ENCODE results near the gene GALC. TPM values are rescaled to one million over a fixed set of nuclear protein-coding genes. Genes with fewer than 3 reads are reported as not detected.

The GALC gene
- total RNA-seq, 1 donor from 2014 or later = 13.9 TPM

DNA sequence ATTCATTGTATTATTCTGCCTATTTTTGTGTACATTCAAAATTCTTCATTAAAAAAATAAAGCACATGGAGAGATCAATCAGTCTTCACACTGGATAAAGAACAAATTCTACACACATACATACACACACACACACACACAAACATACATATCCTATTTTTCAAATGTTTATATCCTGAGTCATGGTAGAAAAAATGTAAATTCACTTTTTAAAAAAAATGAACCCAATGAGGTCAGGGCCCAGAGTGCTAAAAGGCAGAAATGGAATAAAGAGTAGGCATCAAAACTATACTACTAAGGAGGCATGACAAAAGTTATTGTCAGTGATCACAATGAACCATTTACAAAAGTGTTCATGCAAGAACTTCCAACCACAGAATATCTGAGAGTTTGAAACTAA is 17.3 kb downstream of the GALC start:
- no peak for DNase-seq (ENCODE audit: low spot score)
- intact Hi-C loops (cut with DNase I) = no loop called here

DNA sequence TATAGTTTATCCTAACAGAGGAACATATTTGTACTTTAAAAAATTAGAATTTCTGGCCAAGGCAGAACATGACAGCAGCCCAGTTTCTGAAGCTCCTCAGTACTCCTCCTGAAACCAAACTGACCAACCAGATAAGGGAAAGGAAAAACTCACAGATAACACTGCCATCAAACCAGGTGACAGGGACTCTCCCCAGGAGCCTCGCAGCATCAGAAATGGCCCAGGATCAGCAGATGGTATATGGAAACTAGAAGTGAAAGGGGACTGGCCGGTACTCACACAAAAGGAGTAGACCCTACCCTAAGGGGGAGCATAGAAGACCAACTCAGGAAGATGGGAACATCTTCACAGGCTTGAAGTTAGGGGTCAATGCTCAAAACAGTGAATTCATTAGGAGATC is 22.0 kb downstream of the GALC start:
- no peak for DNase-seq (ENCODE audit: low spot score)
- intact Hi-C loops (cut with DNase I) = no loop called here

DNA sequence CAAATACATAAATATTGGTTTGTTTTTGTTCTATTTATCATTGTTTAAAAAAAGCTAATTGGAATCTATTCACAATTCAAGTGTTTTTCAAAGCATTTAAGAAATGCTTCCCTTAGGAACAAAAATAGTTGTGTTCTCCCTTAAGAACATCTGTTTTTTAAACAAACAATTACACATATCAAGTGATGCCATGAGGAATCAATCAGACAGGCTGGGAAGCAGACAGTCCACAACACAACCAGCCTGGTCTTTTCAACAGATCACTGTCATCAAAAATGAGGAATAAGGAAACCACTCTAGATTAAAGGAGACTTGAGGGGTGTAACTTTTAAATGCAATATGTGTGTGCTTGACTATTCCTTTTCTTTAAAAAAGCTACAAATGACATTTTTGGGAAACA is 25.5 kb downstream of the GALC start:
- intact Hi-C loops (cut with DNase I) = no loop called here

GRCh38 chr14:87966816-87967215 is 26.2 kb downstream of the GALC start:
- intact Hi-C loops (cut with DNase I) = no loop called here

More for the DNA sequence above, 25.5 kb downstream of the GALC start:
- no peak for DNase-seq (ENCODE audit: low spot score)

DNA sequence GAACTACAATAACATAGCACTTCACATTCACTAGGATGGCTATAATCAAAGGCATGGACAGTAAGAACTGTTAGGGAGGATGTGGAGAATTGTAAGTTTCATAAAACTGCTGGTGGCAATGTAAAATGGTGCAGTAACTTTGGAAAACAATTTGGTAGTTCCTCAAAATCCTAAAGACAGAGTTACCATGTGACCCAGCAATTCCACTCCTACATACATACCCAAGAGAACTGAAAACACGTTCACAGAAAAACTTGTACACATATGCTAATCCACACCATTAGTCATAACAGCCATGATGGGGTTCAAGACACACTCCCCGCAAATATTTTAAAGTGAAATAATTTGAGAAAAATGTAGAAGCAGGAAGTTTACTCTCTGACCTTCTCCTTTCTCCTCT is 31.7 kb downstream of the GALC start:
- intact Hi-C loops (cut with DNase I) = no loop called here
- DNase-seq (ENCODE audit: low spot score) = no peak

More at GRCh38 chr14:87966816-87967215, 26.2 kb downstream of the GALC start:
- no peak for DNase-seq (ENCODE audit: low spot score)

DNA sequence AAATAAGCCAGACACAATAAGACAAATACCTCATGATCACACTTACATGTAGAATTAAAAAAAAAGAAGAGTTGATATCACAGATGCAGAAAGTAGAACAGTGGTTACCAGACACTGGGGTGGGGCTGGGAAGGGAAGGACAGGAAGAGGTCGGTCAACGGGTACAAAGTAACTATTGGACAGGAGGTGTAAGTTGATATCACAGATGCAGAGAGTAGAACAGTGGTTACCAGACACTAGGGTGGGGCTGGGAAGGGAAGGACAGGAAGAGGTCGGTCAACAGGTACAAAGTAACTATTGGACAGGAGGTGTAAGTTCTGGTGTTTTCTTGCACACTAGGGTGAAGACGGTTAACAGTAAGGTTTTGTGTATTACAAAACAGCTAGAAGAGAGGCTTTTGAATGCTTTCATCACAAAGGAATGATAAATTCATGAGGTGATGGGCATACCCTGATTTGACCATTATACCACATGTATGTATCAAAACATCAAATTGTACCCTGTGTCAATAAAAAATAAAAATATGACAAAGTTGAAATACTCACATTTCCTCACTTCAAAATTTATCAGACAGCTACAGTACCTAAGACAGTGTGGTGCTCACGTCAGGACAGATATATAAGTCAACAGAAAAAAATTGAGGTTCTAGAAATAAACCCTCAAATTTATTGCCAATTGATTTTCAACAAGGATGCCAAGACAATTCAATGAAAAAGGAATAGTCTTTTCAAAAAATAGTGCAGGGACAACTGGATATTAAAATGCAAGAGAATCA is 32.8 kb downstream of the GALC start:
- no peak for DNase-seq (ENCODE audit: low spot score)
- intact Hi-C loops (cut with DNase I) = no loop called here

DNA sequence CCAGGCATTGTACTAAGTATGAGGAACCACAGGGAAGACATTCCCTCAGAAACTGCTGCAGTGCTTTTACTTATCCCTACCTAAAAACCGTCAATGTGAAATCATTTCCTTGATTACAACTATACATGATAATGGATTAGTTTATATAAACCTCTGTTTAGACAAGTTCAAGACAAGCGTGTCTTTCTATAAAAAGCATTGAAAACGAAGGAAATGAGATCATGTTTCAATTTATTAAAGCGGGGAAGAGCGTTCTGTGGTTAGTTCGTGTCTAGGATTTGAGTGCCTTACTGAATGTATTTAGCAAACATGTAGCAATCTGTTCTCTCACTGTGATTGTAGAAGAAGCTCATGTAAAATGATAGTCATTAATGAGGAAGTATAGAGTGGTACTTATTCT is 37.5 kb downstream of the GALC start:
- intact Hi-C loops (cut with DNase I) = no loop called here
- DNase-seq (ENCODE audit: low spot score) = no peak

- DNase-seq (ENCODE audit: low spot score) = no peak
Observed at GRCh38 chr14:87952307-87953094, 40.5 kb downstream of the GALC start.

DNA sequence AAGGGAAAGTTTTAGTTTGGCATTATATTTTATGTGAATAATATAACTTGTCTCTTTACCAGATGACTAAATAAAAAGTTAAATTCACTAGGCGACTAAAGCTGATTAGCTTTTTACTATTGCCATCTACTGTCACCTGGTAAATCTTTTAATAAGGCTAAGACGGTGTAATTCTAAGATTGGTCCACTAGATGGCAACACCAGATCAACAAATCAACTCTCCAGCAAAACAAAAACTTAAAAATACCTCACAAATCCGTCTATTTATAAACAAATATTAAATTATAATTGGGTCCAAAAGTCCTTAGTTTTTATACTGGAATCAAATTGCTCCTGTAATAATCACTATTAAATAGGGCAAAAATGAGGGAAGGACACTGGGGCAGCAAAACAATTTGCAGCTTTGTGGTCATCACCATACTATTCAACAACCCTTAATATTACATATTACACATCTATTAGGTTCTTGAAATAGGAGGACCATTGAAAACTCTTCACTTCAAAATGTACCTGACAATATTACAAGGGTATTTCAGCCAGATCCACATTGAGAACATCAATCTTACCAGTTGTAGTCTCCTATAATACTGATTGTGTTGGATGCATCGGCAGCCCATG is 47.9 kb downstream of the GALC start:
- intact Hi-C loops (cut with DNase I) = loop anchor here (5.0 kb wide), 1 partner anchor 222 kb away; no protein-coding TSS in a partner anchor
- no peak for DNase-seq (ENCODE audit: low spot score)

More at GRCh38 chr14:87952307-87953094, 40.5 kb downstream of the GALC start:
- intact Hi-C loops (cut with DNase I) = no loop called here

- DNase-seq (ENCODE audit: low spot score) = no peak
- intact Hi-C loops (cut with DNase I) = loop anchor here (5.0 kb wide), 1 partner anchor 226 kb away; no protein-coding TSS in a partner anchor
Observed at GRCh38 chr14:87940894-87941293, 52.1 kb downstream of the GALC start.

DNA sequence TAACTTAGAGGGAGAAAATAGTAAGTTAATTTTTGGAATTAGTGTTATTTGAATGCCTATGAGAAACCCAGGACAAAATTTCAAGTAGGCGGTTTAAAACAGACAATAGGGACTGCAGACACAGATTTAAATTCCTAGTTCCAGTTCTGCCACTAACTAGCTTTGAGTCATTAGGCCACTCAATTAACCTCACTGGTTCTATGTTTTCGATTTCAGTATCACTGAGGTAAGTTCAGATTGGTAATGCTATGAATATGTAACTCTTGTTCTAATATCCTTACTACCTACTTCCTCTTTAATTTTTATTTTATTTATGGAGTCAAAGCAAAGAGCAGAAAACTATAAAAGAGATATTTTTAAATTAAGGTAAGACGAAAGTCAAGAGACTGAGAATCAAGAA is 52.6 kb downstream of the GALC start:
- intact Hi-C loops (cut with DNase I) = loop anchor here (5.0 kb wide), 1 partner anchor 227 kb away; no protein-coding TSS in a partner anchor

DNA sequence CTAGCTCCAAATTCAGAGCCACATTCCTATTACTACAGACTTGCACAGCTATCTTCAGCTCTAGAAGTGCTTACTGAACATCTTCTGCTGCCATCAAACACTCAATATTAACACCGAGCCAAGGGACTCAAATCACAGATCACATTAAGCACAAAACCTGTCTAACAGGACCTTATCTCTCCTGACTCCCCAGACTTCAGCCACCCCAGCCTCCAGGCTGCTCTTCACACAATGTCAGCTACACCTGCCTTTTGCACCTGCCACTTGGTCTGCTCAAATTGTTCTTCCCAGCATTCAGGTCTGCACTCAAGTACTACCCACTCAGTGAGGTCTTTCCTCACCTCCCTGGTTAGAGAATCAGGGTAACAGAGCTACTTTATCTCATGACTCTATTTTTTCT is 57.1 kb downstream of the GALC start:
- intact Hi-C loops (cut with DNase I) = no loop called here
- no peak for DNase-seq (ENCODE audit: low spot score)

More for the DNA sequence above, 52.6 kb downstream of the GALC start:
- no peak for DNase-seq (ENCODE audit: low spot score)

- intact Hi-C loops (cut with DNase I) = no loop called here
- DNase-seq (ENCODE audit: low spot score) = no peak
Observed at GRCh38 chr14:87935081-87935828, 57.7 kb downstream of the GALC start.

DNA sequence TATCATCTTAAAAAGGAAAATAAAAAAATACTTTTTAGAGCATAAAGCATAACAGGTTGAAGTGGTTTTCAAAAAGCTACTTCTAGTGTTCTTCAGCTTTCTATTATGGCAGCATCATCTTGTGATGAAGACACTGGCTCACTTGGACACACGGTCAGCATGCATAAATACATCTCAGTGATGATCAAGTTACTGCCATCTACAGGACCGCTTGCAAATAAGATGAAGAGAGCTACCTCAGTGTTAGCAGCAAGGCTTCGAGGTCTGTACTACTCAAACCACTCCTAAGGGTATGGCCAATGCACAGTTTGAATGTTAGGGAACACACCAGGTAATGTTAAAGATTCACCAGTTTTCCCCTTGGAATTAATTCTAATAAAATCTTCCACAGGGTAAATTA is 58.8 kb downstream of the GALC start:
- intact Hi-C loops (cut with DNase I) = no loop called here
- no peak for DNase-seq (ENCODE audit: low spot score)

DNA sequence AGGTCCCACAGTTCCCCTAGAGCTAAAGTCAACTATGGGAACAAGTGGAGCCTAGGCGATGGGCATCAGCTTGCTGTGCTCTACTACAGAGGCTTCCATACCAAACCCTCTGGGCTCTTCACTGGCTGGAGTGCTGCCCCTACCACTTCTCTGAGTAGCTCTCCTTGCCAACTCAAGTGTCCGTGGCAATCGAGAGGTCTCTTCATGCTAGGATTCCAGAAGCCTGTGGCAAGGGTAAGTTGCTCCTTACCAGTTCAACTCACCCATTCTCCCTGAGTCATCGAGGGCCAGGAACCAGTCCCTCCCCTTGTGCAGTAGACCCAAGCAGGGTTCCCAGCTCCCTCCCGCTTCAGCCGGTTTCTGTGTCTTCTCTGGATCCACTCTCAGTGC is 76.1 kb downstream of the GALC start:
- intact Hi-C loops (cut with DNase I) = no loop called here
- DNase-seq (ENCODE audit: low spot score) = no peak

DNA sequence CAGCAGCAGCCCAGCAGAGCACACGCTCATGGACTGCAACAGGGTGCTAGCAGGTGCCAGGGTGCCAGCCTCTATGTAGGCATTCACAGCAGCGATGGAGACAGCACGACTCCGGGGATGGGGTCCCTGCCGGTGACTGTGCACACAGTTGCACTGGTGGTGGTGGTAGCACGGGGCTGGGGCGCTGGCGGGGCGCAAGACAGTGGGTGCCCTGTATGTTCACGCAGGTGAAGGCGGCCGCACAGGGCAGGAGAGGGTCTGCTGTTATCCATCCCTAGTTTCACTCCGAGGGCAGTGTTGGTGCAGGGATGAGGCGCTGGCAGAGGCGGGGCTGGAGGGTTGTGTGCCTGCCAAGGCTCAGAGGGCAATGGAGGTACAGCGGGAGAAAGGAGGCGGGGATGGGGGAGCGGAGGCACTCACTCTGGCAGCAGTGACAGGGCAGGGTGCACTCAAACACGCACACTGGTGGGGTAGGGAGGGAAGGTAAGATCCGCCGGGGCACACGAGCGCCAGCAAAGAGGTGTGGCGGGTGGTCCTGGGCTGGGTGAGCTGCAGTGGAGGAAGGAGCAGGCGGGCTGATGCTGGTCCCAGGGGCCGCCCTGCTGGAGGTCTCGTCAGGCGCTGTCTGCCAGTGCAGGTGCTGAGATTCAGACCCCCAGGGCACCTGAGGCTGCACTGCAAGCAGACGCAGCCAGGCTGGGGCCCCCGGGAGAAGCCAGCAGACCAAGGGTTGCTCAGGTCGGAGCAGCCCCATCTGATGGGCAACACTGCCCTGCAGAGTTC is 76.7 kb downstream of the GALC start:
- DNase-seq (ENCODE audit: low spot score) = no peak
- intact Hi-C loops (cut with DNase I) = no loop called here

GRCh38 chr14:87908550-87908949 is 84.4 kb downstream of the GALC start:
- no peak for DNase-seq (ENCODE audit: low spot score)
- intact Hi-C loops (cut with DNase I) = no loop called here

GRCh38 chr14:87901652-87902051 is 91.3 kb downstream of the GALC start:
- intact Hi-C loops (cut with DNase I) = no loop called here
- DNase-seq (ENCODE audit: low spot score) = no peak

- DNase-seq (ENCODE audit: low spot score) = no peak
- intact Hi-C loops (cut with DNase I) = no loop called here
Observed at GRCh38 chr14:87901236-87901635, 91.7 kb downstream of the GALC start.
